K562 (cell line): ENCODE results near the gene BCL11A. TPM values are rescaled to one million over a fixed set of nuclear protein-coding genes. Genes with fewer than 3 reads are reported as not detected.

Experiments used
- ATAC-seq: fragments of 200-7000 bp; cut with Tn5 transposase; 3 replicates; pipeline ENCODE4 v1.9.1; 2020; ENCODE audit warnings: moderate library complexity
- BruUV-seq: library from RNA; stranded (reverse); fragments of 400-500 nt; replicated peaks from 2 replicates; lab custom pipeline; 2021; lab: Mats Ljungman, UMichigan
- CTCF ChIA-PET: fragments of 300-600 bp; formaldehyde crosslinking; extraction: SDS; loops from one replicate; lab custom pipeline; 2021; ENCODE audit warnings: low intra/inter-chr PET ratio; lab: Yijun Ruan, JAX
- POLR2A ChIA-PET: fragments of 300-600, 350-650 bp; sonication (Branson Sonifier 250); formaldehyde crosslinking; extraction: SDS; loops from one replicate; lab custom pipeline; 2021; ENCODE audit warnings: antibody characterized with exemption, inconsistent platforms; lab: Yijun Ruan, JAX
- DNase-seq, 4 experiments: peaks; one replicate each; pipeline versions ENCODE4 v3.0.0 to v3.0.0-alpha.2; 2011 to 2018; ENCODE audit warnings: low spot score in 3 of 4, mixed read lengths in 3 of 4; ENCODE audit errors: extremely low read depth in 1 of 4
- FAIRE-seq: peaks from 2 replicates; lab custom pipeline; 2011; peaks lifted over from hg19 to GRCh38; lab: Jason Lieb, UNC
- H2AFZ ChIP-seq: 2 replicates; pipeline ENCODE4 v1.6.0; 2011; ENCODE audit warnings: low read depth, low read length, control low read depth, inconsistent platforms
- H3K27ac ChIP-seq: fragments of 200-600 bp; 3 replicates; pipeline ENCODE4 v1.8.0; 2011; ENCODE audit warnings: low read depth, mild to moderate bottlenecking, control low read depth, inconsistent platforms, low read length, moderate library complexity, mixed read lengths; ENCODE audit errors: extremely low read depth
- H3K27me3 ChIP-seq, 2 experiments: fragments of 300-600 bp in 1 of 2; 2 replicates in 1 of 2; 3 replicates in 1 of 2; pipeline versions ENCODE4 v1.6.0 to v1.8.0; 2011; ENCODE audit warnings: inconsistent platforms in 2 of 2, low read length in 2 of 2, mild to moderate bottlenecking in 1 of 2, mixed read lengths in 1 of 2, moderate library complexity in 1 of 2; ENCODE audit not compliant: control insufficient read depth in 2 of 2, insufficient read depth in 2 of 2
- H3K36me3 ChIP-seq: fragments of 300-600 bp; 3 replicates; pipeline ENCODE4 v1.8.0; 2011; ENCODE audit warnings: mild to moderate bottlenecking, low read length, inconsistent platforms; ENCODE audit not compliant: control insufficient read depth, insufficient read depth
- H3K4me1 ChIP-seq, 2 experiments: fragments of 200-600 bp in 1 of 2; replicated peaks in 1 of 2; 2 replicates in 1 of 2; 3 replicates in 1 of 2; pipeline versions ENCODE4 v1.5.1 to v1.8.0; 2011; ENCODE audit warnings: inconsistent platforms in 2 of 2, low read length in 2 of 2, mild to moderate bottlenecking in 1 of 2, mixed read lengths in 1 of 2, moderate library complexity in 1 of 2; ENCODE audit not compliant: control insufficient read depth in 2 of 2, insufficient read depth in 2 of 2
- H3K4me2 ChIP-seq: 2 replicates; pipeline ENCODE4 v1.6.1; 2011; ENCODE audit warnings: low read length, control low read depth, inconsistent platforms, mixed read lengths; ENCODE audit not compliant: insufficient read depth
- H3K4me3 ChIP-seq: fragments of 200-600 bp; sonication (generic), shearing (Covaris generic); 2 replicates; pipeline ENCODE4 v1.5.1; 2016; ENCODE audit warnings: control low read depth, inconsistent platforms
- H3K79me2 ChIP-seq: fragments of 200-600 bp; 3 replicates; pipeline ENCODE4 v1.8.0; 2011; ENCODE audit warnings: low read length, inconsistent platforms; ENCODE audit not compliant: control insufficient read depth, insufficient read depth
- H3K9ac ChIP-seq, 2 experiments: 2 replicates each; pipeline versions ENCODE4 v1.6.0 to v1.6.1; 2011; ENCODE audit warnings: low read depth in 2 of 2, low read length in 2 of 2, control low read depth in 1 of 2, inconsistent platforms in 1 of 2, mild to moderate bottlenecking in 1 of 2, mixed read lengths in 1 of 2; ENCODE audit not compliant: insufficient read depth in 1 of 2
- H3K9me1 ChIP-seq: one replicate; pipeline ENCODE4 v1.6.0; 2011; ENCODE audit warnings: inconsistent platforms, mild to moderate bottlenecking, low read length, moderate library complexity; ENCODE audit not compliant: control insufficient read depth, insufficient read depth
- H3K9me3 ChIP-seq: replicated peaks from 2 replicates; pipeline ENCODE4 v1.5.1; 2011; ENCODE audit warnings: low read depth, low read length, inconsistent platforms; ENCODE audit not compliant: control insufficient read depth, insufficient read depth
- H4K20me1 ChIP-seq: replicated peaks from 2 replicates; pipeline ENCODE4 v1.6.1; 2011; ENCODE audit warnings: low read length, inconsistent platforms, mixed read lengths; ENCODE audit not compliant: control insufficient read depth, insufficient read depth
- BCL6 ChIP-seq: fragments of 250-450 bp; sonication (Bioruptor Pico); IDR thresholded peaks from 2 replicates; pipeline ENCODE4 v1.4.0; 2020
- COPS2 ChIP-seq: fragments of 450-650 bp; conservative IDR thresholded peaks from 2 replicates; pipeline ENCODE4 v1.6.1; 2016; ENCODE audit warnings: mild to moderate bottlenecking, moderate library complexity
- CREBBP ChIP-seq: IDR thresholded peaks from one replicate; pipeline ENCODE4 v1.6.1; 2012; ENCODE audit warnings: low read depth, mild to moderate bottlenecking, control low read depth, inconsistent platforms, low read length
- E2F5 ChIP-seq: sonication (generic); formaldehyde crosslinking; IDR thresholded peaks from 2 replicates; pipeline ENCODE4 v1.8.0; 2022; ENCODE audit warnings: mild to moderate bottlenecking, missing genetic modification reagents
- EZH2 ChIP-seq: IDR thresholded peaks from 2 replicates; pipeline ENCODE4 v1.6.1; 2012; ENCODE audit warnings: low read depth, mild to moderate bottlenecking, inconsistent platforms, low read length, borderline replicate concordance
- GABPB1 ChIP-seq: sonication (generic); formaldehyde crosslinking; IDR thresholded peaks from 2 replicates; pipeline ENCODE4 v1.8.0; 2022; ENCODE audit warnings: mild to moderate bottlenecking, missing genetic modification reagents
- GATAD2A ChIP-seq: fragments of 450-650 bp; IDR thresholded peaks from 2 replicates; pipeline ENCODE4 v1.6.1; 2017
- KAT7 ChIP-seq: sonication (generic); formaldehyde crosslinking; IDR thresholded peaks from 2 replicates; pipeline ENCODE4 v1.8.0; 2022; ENCODE audit warnings: missing genetic modification reagents, mild to moderate bottlenecking, borderline replicate concordance
- POLR2G ChIP-seq: fragments of 200-400 bp; formaldehyde crosslinking; IDR thresholded peaks from 2 replicates; pipeline ENCODE4 v1.6.1; 2017; ENCODE audit warnings: low read depth, mild to moderate bottlenecking, antibody characterized with exemption, low read length, moderate library complexity
- RUNX1 ChIP-seq: sonication (generic); IDR thresholded peaks from 2 replicates; pipeline ENCODE4 v1.6.1; 2016; ENCODE audit warnings: antibody characterized with exemption, low read depth
- SIX5 ChIP-seq, 2 experiments: IDR thresholded peaks; 2 replicates each; pipeline ENCODE4 v1.6.1; 2011; ENCODE audit warnings: low read length in 2 of 2, borderline replicate concordance in 1 of 2, low read depth in 1 of 2, mild to moderate bottlenecking in 1 of 2, moderate library complexity in 1 of 2; ENCODE audit not compliant: insufficient read depth in 1 of 2
- SMARCA5 ChIP-seq: fragments of 450-650 bp; IDR thresholded peaks from 2 replicates; pipeline ENCODE4 v1.6.1; 2016
- XRCC5 ChIP-seq: fragments of 200-400 bp; formaldehyde crosslinking; IDR thresholded peaks from 2 replicates; pipeline ENCODE4 v1.6.1; 2017; ENCODE audit warnings: low read depth, mild to moderate bottlenecking, low read length
- ZC3H8 ChIP-seq: fragments of 450-650 bp; IDR thresholded peaks from 2 replicates; pipeline ENCODE4 v1.6.1; 2017
- ZSCAN32 ChIP-seq: fragments of 450-650 bp; formaldehyde crosslinking; IDR thresholded peaks from 2 replicates; pipeline ENCODE4 v1.4.0; 2020; ENCODE audit warnings: mild to moderate bottlenecking, moderate library complexity
- WGBS: fragments of 100-300 bp; shearing (Covaris generic); methylation state at CpG from one replicate; pipeline ENCODE4 v1.1.6; 2016; ENCODE audit warnings: low coverage, mixed read lengths; ENCODE audit not compliant: insufficient coverage; ENCODE audit errors: missing lambda C conversion rate; 5-methylcytosine and 5-hydroxymethylcytosine counted together
- in situ Hi-C: fragments of 300-500 bp; cut with MboI; formaldehyde crosslinking; loops from 4 replicates; pipeline ENCODE4 v1.15.0; 2018; ENCODE audit warnings: inconsistent platforms, mixed read lengths
- intact Hi-C: fragments of 100-400 bp; cut with micrococcal nuclease; formaldehyde crosslinking; loops from 2 replicates; pipeline ENCODE4 v1.14.2; 2022
- polyA plus RNA-seq, 8 experiments: library from polyadenylated mRNA; depleted of rRNA in 4 of 8; stranded (reverse) in 5 of 8; unstranded in 3 of 8; fragments of >200 nt; fragmentation: Nextera tagmentation in 2 of 8; fragmentation: Illumina TruSeq in 1 of 8; extraction: Ambion mirVana in 2 of 8; extraction: Trizol in 1 of 8; gene quantifications; 2 replicates each; pipeline versions ENCODE4 v1.2.1 to v1.2.3, GENCODE V29; 2011 to 2014; ENCODE audit warnings: inconsistent platforms in 1 of 8, missing spikeins in 1 of 8
- total RNA-seq, 7 experiments: library from RNA; depleted of rRNA in 6 of 7; stranded (reverse); fragments of >200 nt in 6 of 7; fragmentation: Illumina TruSeq in 2 of 7; extraction: Trizol in 2 of 7; gene quantifications; 2 replicates each; pipeline versions ENCODE4 v1.2.1 to v1.2.3, GENCODE V29; 2011 to 2021; ENCODE audit warnings: low replicate concordance in 1 of 7

The BCL11A gene
- total and polyA plus RNA-seq, 9 of the 15 experiments (the other 6 are each of a cell fraction or from before 2014, with no cell fraction given): 0.13 TPM; not detected in 8

- DNase-seq (no peak), FAIRE-seq (no peak), ATAC-seq (no peak)
- WGBS: 0% methylated on average over 7 of the region's 7 CpGs
- Histone ChIP-seq H3K79me2 (no peaks in the 10 kb centered on the region), H3K27me3 (peaks cover 0 to 14% of the 10 kb centered on the region in 2 experiments; a peak in 2 of 5 replicates), H3K4me1 (no peaks in the 10 kb centered on the region), H4K20me1 (no peaks in the 10 kb centered on the region), H3K9me1 (no peaks in the 10 kb centered on the region), H3K9me3 (no peaks in the 10 kb centered on the region), H2AFZ (no peak overlapping the region), H3K27ac (no peak overlapping the region), H3K4me2 (no peak overlapping the region), H3K9ac (no peak overlapping the region), H3K4me3 (no peak overlapping the region), H3K36me3 (no peaks in the 10 kb centered on the region)
- no TSS peak for BruUV-seq
- in situ Hi-C loops (no loop called here), intact Hi-C loops (no loop called here)
- CTCF ChIA-PET: no interaction called here
- TF ChIP-seq COPS2 (no peak), ZSCAN32 (CRISPR knock-in tag) (no peak)
- POLR2A ChIA-PET: interaction anchor here (0.6 kb wide), 2 partner anchors 13 to 63 kb away, joined by 3 to 10 read pairs; no protein-coding TSS in a partner anchor
These were observed 34.9 kb downstream of the BCL11A start for GRCh38 chr2:60518567-60518966.

GRCh38 chr2:60517446-60517845 is 36.0 kb downstream of the BCL11A start:
- H2AFZ ChIP-seq: no peak overlapping the region
- H3K4me3 ChIP-seq: no peak overlapping the region
- H3K27ac ChIP-seq: no peak overlapping the region
- CTCF ChIA-PET: no interaction called here
- in situ Hi-C loops: no loop called here
- no peak for TF ChIP-seq GABPB1 (CRISPR knock-in tag)
- no peak for TF ChIP-seq XRCC5
- TF ChIP-seq POLR2G: no peak
- no peak for TF ChIP-seq CREBBP
- TF ChIP-seq BCL6 (CRISPR knock-in tag): no peak
- no peak for TF ChIP-seq SMARCA5
- no peak for TF ChIP-seq E2F5 (CRISPR knock-in tag)
- no peak for TF ChIP-seq ZC3H8
- no peak for TF ChIP-seq RUNX1
- no peak for TF ChIP-seq SIX5 (IDR thresholded peaks at IDR 0.05; ENCODE audit: borderline replicate concordance in 1 of 2, insufficient read depth in 1 of 2, low read depth in 1 of 2, low read length in 2 of 2)
- no peak for TF ChIP-seq GATAD2A
- no peak for TF ChIP-seq KAT7 (CRISPR knock-in tag)
- TF ChIP-seq EZH2: no peak
- H3K36me3 ChIP-seq: no peaks in the 10 kb centered on the region
- ATAC-seq: no peak
- DNase-seq: no peak
- no peak overlapping the region for H3K4me2 ChIP-seq
- no peak overlapping the region for H3K9ac ChIP-seq
- no peak for FAIRE-seq
- H3K9me1 ChIP-seq: no peaks in the 10 kb centered on the region
- H4K20me1 ChIP-seq: no peaks in the 10 kb centered on the region
- H3K4me1 ChIP-seq: no peaks in the 10 kb centered on the region
- intact Hi-C loops: no loop called here
- 0% methylated on average over 4 of the region's 4 CpGs for WGBS
- no peaks in the 10 kb centered on the region for H3K79me2 ChIP-seq
- H3K9me3 ChIP-seq: no peaks in the 10 kb centered on the region
- POLR2A ChIA-PET: no interaction called here
- H3K27me3 ChIP-seq: peaks cover 0 to 11% of the 10 kb centered on the region in 2 experiments; a peak in 2 of 5 replicates
- BruUV-seq: no TSS peak
